Gastrocnemius medialis (tissue), 4 donors: ENCODE results near the gene SAE1. TPM values are rescaled to one million over a fixed set of nuclear protein-coding genes. Genes with fewer than 3 reads are reported as not detected.

Experiments used
- ATAC-seq, 2 donors: fragments of 150-250 bp; one replicate each; pipeline ENCODE4 v1.9.1; 2016
- DNase-seq, 2 donors: peaks; one replicate each; pipeline ENCODE4 v3.0.0-alpha.2; 2019
- H3K27ac ChIP-seq, 4 donors: fragments of 200-600 bp; sonication (generic); 1 replicate in 1 of 4; 2 replicates in 3 of 4; pipeline ENCODE4 v1.5.1; 2016 to 2018; ENCODE audit warnings: mild to moderate bottlenecking in 2 of 4, moderate library complexity in 1 of 4
- H3K27me3 ChIP-seq, 3 donors: fragments of 200-600 bp; sonication (generic) in 2 of 3; 1 replicate in 1 of 3; 2 replicates in 2 of 3; pipeline versions ENCODE4 v1.5.1 to v1.6.0; 2016 to 2019; ENCODE audit warnings: mild to moderate bottlenecking in 1 of 3, moderate library complexity in 1 of 3
- H3K36me3 ChIP-seq, 2 donors: fragments of 200-600 bp; sonication (generic) in 1 of 2; one replicate each; pipeline ENCODE4 v1.5.1; 2017 to 2018
- H3K4me1 ChIP-seq, 2 donors: fragments of 200-600 bp; sonication (generic) in 1 of 2; one replicate each; pipeline ENCODE4 v1.5.1; 2016 to 2017; ENCODE audit warnings: mild to moderate bottlenecking in 2 of 2
- H3K4me3 ChIP-seq, 4 donors: fragments of 200-600 bp; sonication (generic) in 3 of 4; 1 replicate in 1 of 4; 2 replicates in 3 of 4; pipeline ENCODE4 v1.5.1; 2016 to 2019; ENCODE audit warnings: mild to moderate bottlenecking in 2 of 4
- H3K9me3 ChIP-seq, 3 donors: fragments of 200-600 bp; sonication (generic) in 2 of 3; 1 replicate in 1 of 3; 2 replicates in 2 of 3; pipeline ENCODE4 v1.5.1; 2016 to 2019
- POLR2A ChIP-seq, 2 donors: fragments of 450-650 bp; IDR thresholded peaks; one replicate each; pipeline ENCODE4 v1.6.1; 2017; ENCODE audit warnings: antibody characterized with exemption in 2 of 2, mild to moderate bottlenecking in 2 of 2, moderate library complexity in 2 of 2
- in situ Hi-C, 4 donors: fragments of 200-750 bp; cut with MboI; loops; one replicate each; pipeline versions ENCODE4 v1.15.0 to v1.8.0; 2017; ENCODE audit warnings: low sequenced_read_pairs in 4 of 4
- intact Hi-C: fragments of 100-400 bp; cut with DNase I; formaldehyde crosslinking; loops from one replicate; pipeline ENCODE4 v1.15.1; 2023; ENCODE audit warnings: low total_unique reads
- total RNA-seq, 4 donors: library from RNA; depleted of rRNA; stranded (reverse); fragments of >200 nt; gene quantifications; one replicate each; pipeline versions ENCODE4 v1.1.0 to v1.2.3, GENCODE V29; 2016
- TF ChIP-seq, protein P1 (sequence below), 5 experiments: fragments of 450-650 bp in 3 of 5; fragments of 200-600 bp in 2 of 5; sonication (generic) in 2 of 5; IDR thresholded peaks in 4 of 5; conservative IDR thresholded peaks in 1 of 5; 1 replicate in 4 of 5; 2 replicates in 1 of 5; pipeline ENCODE4 v1.5.1; 2016 to 2019; ENCODE audit warnings: antibody characterized with exemption in 5 of 5, mild to moderate bottlenecking in 3 of 5, moderate library complexity in 3 of 5

The SAE1 gene
- total RNA-seq, 4 donors from 2014 or later: 29.7 to 74.6 (median 46.4) TPM

DNA sequence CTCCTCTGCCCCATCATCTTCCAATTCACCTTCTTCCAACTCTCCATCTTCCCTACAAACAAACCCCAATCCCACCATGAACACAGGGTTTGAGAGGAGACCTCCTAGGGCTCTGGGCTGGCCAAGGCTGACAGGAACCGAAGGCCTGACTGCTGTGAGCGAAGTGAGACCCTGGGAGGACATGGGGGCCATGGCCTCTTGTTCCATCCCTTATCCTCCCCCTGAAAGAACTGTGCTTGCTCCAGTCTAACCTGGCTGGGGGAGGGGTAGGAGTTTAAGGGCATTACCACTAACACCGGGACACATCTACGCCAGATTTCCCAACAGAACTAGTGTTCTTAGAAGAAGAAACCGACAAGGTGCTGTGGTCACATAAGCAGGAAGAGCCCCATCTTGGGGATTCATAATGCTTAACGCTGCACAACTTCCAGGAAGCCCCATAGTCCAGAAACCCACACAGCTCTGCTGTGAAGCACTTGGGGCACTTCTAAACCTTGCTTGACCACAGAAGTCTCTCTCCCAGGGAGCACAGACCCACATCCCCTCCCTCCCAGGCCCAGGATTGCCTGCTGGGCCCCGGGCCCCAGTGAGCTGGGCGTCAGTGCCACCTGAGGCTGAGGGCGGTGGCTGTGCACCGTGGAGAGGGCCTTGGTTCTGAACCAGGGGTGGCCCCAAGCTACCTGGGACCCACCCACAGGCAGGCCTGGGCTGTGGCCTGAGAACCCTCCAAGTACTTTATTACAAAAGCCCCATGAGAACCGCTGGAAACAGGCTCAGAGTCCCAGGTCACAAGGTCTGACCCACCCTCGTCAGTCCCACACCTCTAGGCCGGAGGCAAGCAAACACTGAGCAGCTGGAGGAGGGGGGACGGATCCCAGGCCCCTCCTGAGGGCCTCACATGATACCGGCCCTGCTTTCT is 35.8 kb upstream of the SAE1 start:
- peaks cover 0 to 26% of the 10 kb centered on the region in 2 donors for H3K36me3 ChIP-seq
- TF ChIP-seq, protein P1, sequence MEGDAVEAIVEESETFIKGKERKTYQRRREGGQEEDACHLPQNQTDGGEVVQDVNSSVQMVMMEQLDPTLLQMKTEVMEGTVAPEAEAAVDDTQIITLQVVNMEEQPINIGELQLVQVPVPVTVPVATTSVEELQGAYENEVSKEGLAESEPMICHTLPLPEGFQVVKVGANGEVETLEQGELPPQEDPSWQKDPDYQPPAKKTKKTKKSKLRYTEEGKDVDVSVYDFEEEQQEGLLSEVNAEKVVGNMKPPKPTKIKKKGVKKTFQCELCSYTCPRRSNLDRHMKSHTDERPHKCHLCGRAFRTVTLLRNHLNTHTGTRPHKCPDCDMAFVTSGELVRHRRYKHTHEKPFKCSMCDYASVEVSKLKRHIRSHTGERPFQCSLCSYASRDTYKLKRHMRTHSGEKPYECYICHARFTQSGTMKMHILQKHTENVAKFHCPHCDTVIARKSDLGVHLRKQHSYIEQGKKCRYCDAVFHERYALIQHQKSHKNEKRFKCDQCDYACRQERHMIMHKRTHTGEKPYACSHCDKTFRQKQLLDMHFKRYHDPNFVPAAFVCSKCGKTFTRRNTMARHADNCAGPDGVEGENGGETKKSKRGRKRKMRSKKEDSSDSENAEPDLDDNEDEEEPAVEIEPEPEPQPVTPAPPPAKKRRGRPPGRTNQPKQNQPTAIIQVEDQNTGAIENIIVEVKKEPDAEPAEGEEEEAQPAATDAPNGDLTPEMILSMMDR (IDR thresholded peaks at IDR 0.05 in 4 of 5, conservative IDR thresholded peaks at IDR 0.05 in 1 of 5): no peak
- no peak for TF ChIP-seq POLR2A (IDR thresholded peaks at IDR 0.05)
- peak overlapping the region; percentile 79 to 87 (median 84) for H3K27ac ChIP-seq
- no peaks in the 10 kb centered on the region for H3K27me3 ChIP-seq
- ATAC-seq (no peak), DNase-seq (no peak)
- H3K4me1 ChIP-seq: peaks cover 59 to 62% of the 10 kb centered on the region in 2 donors
- in situ Hi-C loops: no loop called here
- no peak overlapping the region for H3K4me3 ChIP-seq
- intact Hi-C loops: no loop called here
- no peaks in the 10 kb centered on the region for H3K9me3 ChIP-seq

DNA sequence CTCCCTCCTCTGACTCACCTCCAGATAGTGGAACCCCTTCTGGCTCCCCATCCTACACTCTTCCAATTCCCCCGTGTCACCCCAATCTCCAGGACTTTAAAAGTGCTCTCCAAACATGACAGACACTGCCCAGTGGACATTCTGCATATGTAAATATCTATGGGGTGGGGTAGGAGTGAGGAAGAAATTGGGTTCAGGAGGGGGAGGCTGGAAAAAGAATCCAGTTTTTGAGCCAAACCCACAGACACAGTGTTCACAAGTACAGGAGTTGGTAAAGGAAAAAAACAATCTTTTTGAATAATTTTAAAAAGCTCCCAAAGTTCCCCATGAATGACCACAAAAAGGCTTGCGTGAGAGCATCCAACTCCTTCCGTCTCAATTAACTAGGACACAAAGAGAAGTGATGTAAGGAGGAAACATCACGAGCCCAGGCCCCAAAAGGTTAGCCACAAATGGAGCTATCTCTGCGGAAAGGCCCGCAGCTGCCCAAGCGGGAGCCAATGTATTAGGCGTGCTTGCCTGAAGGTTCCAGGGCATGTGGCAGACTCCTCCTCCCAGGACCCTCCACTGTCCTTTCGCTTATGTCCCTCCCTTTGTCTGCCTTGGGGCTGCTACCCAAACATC is 35.0 kb upstream of the SAE1 start:
- Histone ChIP-seq H3K27me3 (no peaks in the 10 kb centered on the region), H3K36me3 (peaks cover 0 to 18% of the 10 kb centered on the region in 2 donors), H3K9me3 (no peaks in the 10 kb centered on the region), H3K27ac (peak overlapping the region; percentile 79 to 87 (median 84)), H3K4me3 (no peak overlapping the region), H3K4me1 (peaks cover 59 to 62% of the 10 kb centered on the region in 2 donors)
- in situ Hi-C loops: no loop called here
- intact Hi-C loops: no loop called here
- ATAC-seq (no peak), DNase-seq (no peak)
- TF ChIP-seq, protein P1 (IDR thresholded peaks at IDR 0.05 in 4 of 5, conservative IDR thresholded peaks at IDR 0.05 in 1 of 5): no peak
- TF ChIP-seq POLR2A (IDR thresholded peaks at IDR 0.05): no peak

DNA sequence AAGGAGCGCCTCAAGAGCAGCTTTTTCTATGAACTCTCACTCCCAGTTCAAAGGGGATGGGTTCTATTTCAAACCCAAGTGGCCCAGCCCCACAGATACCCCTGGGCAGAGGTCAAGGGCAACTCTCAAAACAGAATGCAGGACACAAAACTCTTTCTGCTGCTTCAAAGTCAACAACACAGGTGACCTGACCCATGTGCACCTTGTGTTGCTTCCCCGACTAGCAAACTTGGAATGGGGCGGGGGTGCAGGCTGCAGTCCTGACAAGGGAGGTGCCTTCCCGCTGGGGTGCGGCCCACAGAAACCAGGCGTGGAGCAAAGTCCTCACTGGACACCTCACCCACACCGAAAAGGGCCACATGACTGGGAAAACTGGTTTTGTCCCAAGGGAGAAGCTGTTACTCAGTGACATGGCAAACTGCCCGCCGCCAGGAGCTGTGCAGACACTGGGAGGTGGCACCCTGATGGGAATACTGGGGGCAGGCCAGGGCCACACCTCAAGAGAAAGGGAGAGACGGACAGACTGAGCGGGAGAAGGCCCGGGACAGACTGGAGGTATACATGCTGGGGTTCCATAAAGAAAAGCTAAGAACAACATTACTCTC is 34.4 kb upstream of the SAE1 start:
- peaks cover 0 to 12% of the 10 kb centered on the region in 2 donors for H3K36me3 ChIP-seq
- in situ Hi-C loops: no loop called here
- peaks cover 59 to 64% of the 10 kb centered on the region in 2 donors for H3K4me1 ChIP-seq
- no peaks in the 10 kb centered on the region for H3K27me3 ChIP-seq
- ATAC-seq: peak; percentile 45 to 63
- no peaks in the 10 kb centered on the region for H3K9me3 ChIP-seq
- H3K27ac ChIP-seq: peak overlapping the region; percentile 79 to 87 (median 84)
- TF ChIP-seq, protein P1 (IDR thresholded peaks at IDR 0.05 in 4 of 5, conservative IDR thresholded peaks at IDR 0.05 in 1 of 5): no peak
- TF ChIP-seq POLR2A (IDR thresholded peaks at IDR 0.05): no peak
- intact Hi-C loops: no loop called here
- H3K4me3 ChIP-seq: no peak overlapping the region
- DNase-seq: peak; percentile 42 to 79

DNA sequence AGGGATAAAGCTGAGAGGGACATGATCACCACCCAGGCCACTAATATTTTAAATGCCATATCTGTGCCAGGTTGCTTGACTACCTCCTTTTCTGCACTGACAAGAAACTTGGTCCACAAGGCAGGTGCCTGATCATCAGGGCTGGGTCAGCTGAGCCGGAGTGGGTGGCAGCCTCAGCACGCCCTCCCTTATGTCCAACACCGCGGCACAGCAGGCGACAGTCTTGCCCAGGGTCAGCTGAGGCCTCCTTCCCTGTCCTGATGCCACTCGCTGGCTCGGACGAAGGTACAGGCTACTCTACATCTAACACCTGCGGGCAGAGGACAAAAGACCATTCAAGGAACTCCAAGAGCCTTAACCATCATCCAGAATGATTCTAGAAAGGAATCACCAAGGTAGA is 33.9 kb upstream of the SAE1 start:
- intact Hi-C loops (loop anchor here (1.0 kb wide), 1 partner anchor 17 kb away; the partner anchor contains the start of gene ZC3H4), in situ Hi-C loops (no loop called here)
- peak; percentile 49 to 50 for TF ChIP-seq POLR2A (IDR thresholded peaks at IDR 0.05)
- TF ChIP-seq, protein P1 (IDR thresholded peaks at IDR 0.05 in 4 of 5, conservative IDR thresholded peaks at IDR 0.05 in 1 of 5): no peak
- ATAC-seq (peak; percentile 70), DNase-seq (peak; percentile 78 to 85)
- Histone ChIP-seq H3K36me3 (peaks cover 0 to 7% of the 10 kb centered on the region in 2 donors), H3K9me3 (no peaks in the 10 kb centered on the region), H3K27me3 (no peaks in the 10 kb centered on the region), H3K27ac (peak overlapping the region; percentile 79 to 87 (median 84)), H3K4me1 (peaks cover 61 to 69% of the 10 kb centered on the region in 2 donors), H3K4me3 (no peak overlapping the region)
